ENCODE data around the gene CYP4B1.

CYP4B1 gene

DNA sequence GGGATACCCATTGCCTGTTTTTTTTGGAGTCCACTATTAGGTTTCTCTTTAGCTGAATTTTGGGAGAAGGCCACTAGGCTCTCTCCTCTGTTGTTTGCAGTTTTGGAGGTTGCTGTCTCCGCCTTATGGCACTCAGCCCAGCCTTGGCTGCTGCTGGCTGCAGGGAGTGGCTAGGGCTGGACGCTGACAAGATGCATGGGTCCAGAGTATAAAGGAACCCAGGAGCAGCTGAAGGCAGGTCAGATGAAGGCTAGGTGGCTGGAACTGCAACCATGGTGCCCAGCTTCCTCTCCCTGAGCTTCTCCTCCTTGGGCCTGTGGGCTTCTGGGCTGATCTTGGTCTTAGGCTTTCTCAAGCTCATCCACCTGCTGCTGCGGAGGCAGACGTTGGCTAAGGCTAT, at the start of gene CYP4B1:
TSS of gene CYP4B1 (plus strand) at position 237 of the 400 bp plus-strand sequence. CDS start at position 273, 36 bp downstream.
- TF ChIP-seq HOXC10 (CRISPR knock-in tag; IDR thresholded peaks at IDR 0.05): no peak
- TF ChIP-seq ZNF280D (tag by site-specific recombination; IDR thresholded peaks at IDR 0.05): no peak
- TF ChIP-seq ZNF501 (tag by site-specific recombination; IDR thresholded peaks at IDR 0.05): no peak
- TF ChIP-seq ZNF548 (tag by site-specific recombination; IDR thresholded peaks at IDR 0.05): no peak
- no peak for TF ChIP-seq ZSCAN23 (tag by site-specific recombination; IDR thresholded peaks at IDR 0.05)
- no peak for TF ChIP-seq ZSCAN30 (tag by site-specific recombination; IDR thresholded peaks at IDR 0.05)
- TF ChIP-seq, protein P1, sequence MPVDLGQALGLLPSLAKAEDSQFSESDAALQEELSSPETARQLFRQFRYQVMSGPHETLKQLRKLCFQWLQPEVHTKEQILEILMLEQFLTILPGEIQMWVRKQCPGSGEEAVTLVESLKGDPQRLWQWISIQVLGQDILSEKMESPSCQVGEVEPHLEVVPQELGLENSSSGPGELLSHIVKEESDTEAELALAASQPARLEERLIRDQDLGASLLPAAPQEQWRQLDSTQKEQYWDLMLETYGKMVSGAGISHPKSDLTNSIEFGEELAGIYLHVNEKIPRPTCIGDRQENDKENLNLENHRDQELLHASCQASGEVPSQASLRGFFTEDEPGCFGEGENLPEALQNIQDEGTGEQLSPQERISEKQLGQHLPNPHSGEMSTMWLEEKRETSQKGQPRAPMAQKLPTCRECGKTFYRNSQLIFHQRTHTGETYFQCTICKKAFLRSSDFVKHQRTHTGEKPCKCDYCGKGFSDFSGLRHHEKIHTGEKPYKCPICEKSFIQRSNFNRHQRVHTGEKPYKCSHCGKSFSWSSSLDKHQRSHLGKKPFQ (tag by site-specific recombination; IDR thresholded peaks at IDR 0.05): no peak
- TF ChIP-seq ZNF423 (tag by site-specific recombination; IDR thresholded peaks at IDR 0.05): no peak
- no peak for TF ChIP-seq PRDM10 (tag by site-specific recombination; IDR thresholded peaks at IDR 0.05)
- TF ChIP-seq GLI4 (tag by site-specific recombination; IDR thresholded peaks at IDR 0.05): no peak
- no peak for TF ChIP-seq WT1 (tag by site-specific recombination; IDR thresholded peaks at IDR 0.05)
- no peak for TF ChIP-seq ZNF600 (tag by site-specific recombination; IDR thresholded peaks at IDR 0.05)
- TF ChIP-seq SP7 (tag by site-specific recombination; IDR thresholded peaks at IDR 0.05): no peak
- no peak for TF ChIP-seq ZNF585B (tag by site-specific recombination; IDR thresholded peaks at IDR 0.05)
- POLR2A ChIA-PET: interaction anchor here (0.5 kb wide), 1 partner anchor 215 kb away, joined by 3 read pairs; no protein-coding TSS in a partner anchor
- CTCF ChIA-PET: interaction anchor here (0.6 to 0.7 kb wide), 2 partner anchors 25 to 373 kb away, joined by 3 to 4 read pairs; no protein-coding TSS in a partner anchor
- Histone ChIP-seq H3K4me1 (ENCODE audit: control insufficient read depth, insufficient read depth, low read length) (no peaks in the 10 kb centered on the region), H3K36me3 (ENCODE audit: control insufficient read depth in 2 of 2, insufficient read depth in 1 of 2, low read length in 2 of 2) (no peaks in the 10 kb centered on the region), H3K9me3 (ENCODE audit: control insufficient read depth, insufficient read depth, low read depth, low read length) (no peaks in the 10 kb centered on the region), H3K4me3 (ENCODE audit: low read depth, low read length) (no peak within 1 kb of the TSS), H3K27ac (ENCODE audit: extremely low read depth, low read depth, low read length) (no peak within 1 kb of the TSS)

DNA sequence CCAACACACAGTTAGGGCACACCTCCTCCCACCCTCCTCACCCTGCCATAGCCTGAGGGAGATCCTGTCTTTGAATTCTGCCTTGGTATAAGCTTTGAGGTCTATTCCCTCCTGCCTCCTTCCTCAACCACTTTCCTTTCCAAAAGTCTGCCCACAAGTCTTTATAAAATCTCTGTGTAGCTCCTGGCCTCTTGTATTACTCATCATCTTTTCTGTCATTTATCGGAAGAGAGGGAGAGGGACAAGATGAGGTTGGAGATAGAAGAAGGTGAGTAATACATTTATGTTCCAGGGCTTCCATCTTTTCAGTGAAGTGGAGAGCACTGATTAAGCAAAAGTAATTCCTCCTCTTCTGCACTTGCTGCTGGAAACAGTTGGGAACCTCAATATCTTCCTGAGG, 49.4 kb upstream of the CYP4B1 start:
- CTCF ChIA-PET: interaction anchor here (0.6 to 0.7 kb wide), 2 partner anchors 265 to 402 kb away, joined by 3 to 4 read pairs; no protein-coding TSS in a partner anchor
- POLR2A ChIA-PET: no interaction called here
- Histone ChIP-seq H3K4me3 (ENCODE audit: low read depth, low read length) (no peak overlapping the region), H3K4me1 (ENCODE audit: control insufficient read depth, insufficient read depth, low read length) (no peaks in the 10 kb centered on the region), H3K36me3 (ENCODE audit: control insufficient read depth in 2 of 2, insufficient read depth in 1 of 2, low read length in 2 of 2) (no peaks in the 10 kb centered on the region), H3K9me3 (ENCODE audit: control insufficient read depth, insufficient read depth, low read depth, low read length) (no peaks in the 10 kb centered on the region), H3K27ac (ENCODE audit: extremely low read depth, low read depth, low read length) (no peak overlapping the region)
- no peak for TF ChIP-seq ZNF37A (tag by site-specific recombination; IDR thresholded peaks at IDR 0.05)
- no peak for TF ChIP-seq ZNF274 (IDR thresholded peaks at IDR 0.05; ENCODE audit: low read length)
- TF ChIP-seq ZNF274 (tag by site-specific recombination; IDR thresholded peaks at IDR 0.05; ENCODE audit: borderline replicate concordance): no peak
- TF ChIP-seq ZNF585B (tag by site-specific recombination; IDR thresholded peaks at IDR 0.05): no peak
- TF ChIP-seq, protein P2, sequence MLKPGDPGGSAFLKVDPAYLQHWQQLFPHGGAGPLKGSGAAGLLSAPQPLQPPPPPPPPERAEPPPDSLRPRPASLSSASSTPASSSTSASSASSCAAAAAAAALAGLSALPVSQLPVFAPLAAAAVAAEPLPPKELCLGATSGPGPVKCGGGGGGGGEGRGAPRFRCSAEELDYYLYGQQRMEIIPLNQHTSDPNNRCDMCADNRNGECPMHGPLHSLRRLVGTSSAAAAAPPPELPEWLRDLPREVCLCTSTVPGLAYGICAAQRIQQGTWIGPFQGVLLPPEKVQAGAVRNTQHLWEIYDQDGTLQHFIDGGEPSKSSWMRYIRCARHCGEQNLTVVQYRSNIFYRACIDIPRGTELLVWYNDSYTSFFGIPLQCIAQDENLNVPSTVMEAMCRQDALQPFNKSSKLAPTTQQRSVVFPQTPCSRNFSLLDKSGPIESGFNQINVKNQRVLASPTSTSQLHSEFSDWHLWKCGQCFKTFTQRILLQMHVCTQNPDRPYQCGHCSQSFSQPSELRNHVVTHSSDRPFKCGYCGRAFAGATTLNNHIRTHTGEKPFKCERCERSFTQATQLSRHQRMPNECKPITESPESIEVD (tag by site-specific recombination; IDR thresholded peaks at IDR 0.05): no peak
- TF ChIP-seq ZNF341 (tag by site-specific recombination; IDR thresholded peaks at IDR 0.05; ENCODE audit: low read depth): no peak
- TF ChIP-seq SCRT1 (tag by site-specific recombination; IDR thresholded peaks at IDR 0.05; ENCODE audit: borderline replicate concordance): no peak
- TF ChIP-seq ZNF214 (tag by site-specific recombination; IDR thresholded peaks at IDR 0.05; ENCODE audit: borderline replicate concordance): no peak
- no peak for TF ChIP-seq ZBTB10 (tag by site-specific recombination; IDR thresholded peaks at IDR 0.05)

All from HEK293 (cell line).